ENCODE results near the gene NXPH2.

The NXPH2 gene

GRCh38 chr2:138724729-138725459 lies 55.3 kb downstream of the NXPH2 start:
- TF ChIP-seq CTCF (conservative IDR thresholded peaks at IDR 0.05; ENCODE audit: low read depth), result no peak
- ChIA-PET CTCF (interaction anchor here (0.6 kb wide), 1 partner anchor 54 kb away, joined by 3 read pairs; no protein-coding TSS in a partner anchor), POLR2A (ENCODE audit: low non-redundant PET) (no interaction called here)
- DNase-seq (ENCODE audit: low spot score), result no peak
- H3K27ac ChIP-seq, result no peak overlapping the region

GRCh38 chr2:138724327-138724726 lies 55.9 kb downstream of the NXPH2 start:
- H3K27ac ChIP-seq, result no peak overlapping the region
- TF ChIP-seq CTCF (conservative IDR thresholded peaks at IDR 0.05; ENCODE audit: low read depth), result no peak
- CTCF ChIA-PET, result interaction anchor here (0.6 kb wide), 1 partner anchor 53 kb away, joined by 3 read pairs; no protein-coding TSS in a partner anchor
- DNase-seq (ENCODE audit: low spot score), result no peak
- POLR2A ChIA-PET (ENCODE audit: low non-redundant PET), result no interaction called here

GRCh38 chr2:138723196-138723987 lies 56.8 kb downstream of the NXPH2 start:
- ChIA-PET POLR2A (ENCODE audit: low non-redundant PET) (no interaction called here), CTCF (interaction anchor here (0.7 kb wide), 1 partner anchor 38 kb away, joined by 3 read pairs; no protein-coding TSS in a partner anchor)
- no peak for TF ChIP-seq CTCF (conservative IDR thresholded peaks at IDR 0.05; ENCODE audit: low read depth)
- no peak for DNase-seq (ENCODE audit: low spot score)
- H3K27ac ChIP-seq, result no peak overlapping the region

- no peak overlapping the region for H3K27ac ChIP-seq
- ChIA-PET POLR2A (ENCODE audit: low non-redundant PET) (no interaction called here), CTCF (no interaction called here)
- DNase-seq (ENCODE audit: low spot score), result no peak
- TF ChIP-seq CTCF (conservative IDR thresholded peaks at IDR 0.05; ENCODE audit: low read depth), result no peak
Observed at GRCh38 chr2:138722316-138722715, 57.9 kb downstream of the NXPH2 start.

- DNase-seq (ENCODE audit: low spot score), result no peak
- POLR2A ChIA-PET (ENCODE audit: low non-redundant PET), result no interaction called here
- TF ChIP-seq CTCF (conservative IDR thresholded peaks at IDR 0.05; ENCODE audit: low read depth), result no peak
Observed at GRCh38 chr2:138720035-138720838, 60.0 kb downstream of the NXPH2 start.

GRCh38 chr2:138718405-138718804 lies 61.8 kb downstream of the NXPH2 start:
- DNase-seq (ENCODE audit: low spot score), result no peak
- TF ChIP-seq CTCF (conservative IDR thresholded peaks at IDR 0.05; ENCODE audit: low read depth), result no peak
- no peak overlapping the region for H3K27ac ChIP-seq
- ChIA-PET POLR2A (ENCODE audit: low non-redundant PET) (no interaction called here), CTCF (interaction anchor here (0.6 to 1.5 kb wide), 3 partner anchors 10 to 34 kb away, joined by 3 to 5 read pairs (median 3); no protein-coding TSS in a partner anchor)

More at GRCh38 chr2:138720035-138720838, 60.0 kb downstream of the NXPH2 start:
- no peak overlapping the region for H3K27ac ChIP-seq
- CTCF ChIA-PET, result interaction anchor here (0.6 kb wide), 1 partner anchor 730 kb away, joined by 3 read pairs; no protein-coding TSS in a partner anchor
